ENCODE measurements around the gene RCSD1.

The RCSD1 gene

GRCh38 chr1:167750641-167751040 lies 120.6 kb downstream of the RCSD1 start:
- no peak for DNase-seq

GRCh38 chr1:167751676-167752075 lies 121.6 kb downstream of the RCSD1 start:
- no peak for DNase-seq

GRCh38 chr1:167752219-167752985 lies 122.4 kb downstream of the RCSD1 start:
- no peak for DNase-seq

- DNase-seq = no peak
Observed at GRCh38 chr1:167755654-167756053, 125.6 kb downstream of the RCSD1 start.

Data from CD4-positive, alpha-beta T cell treated with Interferon alpha-2 for 1 hour (primary cell).